ENCODE data around the gene RIMKLB. TPM values are rescaled to one million over a fixed set of nuclear protein-coding genes. Genes with fewer than 3 reads are reported as not detected.

Gene RIMKLB
- total and polyA plus RNA-seq, 4 experiments from 2014 or later, result 2.9 to 27.3 (median 13.9) TPM

DNA sequence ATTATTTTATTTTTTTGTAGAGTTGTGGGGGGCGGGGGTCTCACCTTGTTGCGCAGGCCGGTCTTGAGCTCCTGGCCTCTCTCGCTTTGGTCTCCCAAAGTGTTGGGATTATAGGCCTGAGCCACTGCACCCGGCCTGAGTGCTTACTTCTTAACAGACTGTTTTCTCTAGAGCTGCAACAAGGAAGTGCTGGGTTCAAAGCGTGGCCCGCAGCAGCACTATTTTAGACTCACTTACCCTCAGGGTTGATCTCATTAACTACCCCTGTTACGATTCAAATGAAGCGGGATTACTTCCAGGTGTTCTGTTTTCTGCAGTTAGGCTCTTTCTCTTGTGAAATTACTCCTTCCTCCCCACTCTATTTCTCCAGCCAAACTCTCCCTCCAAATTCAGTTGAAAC lies 133.3 kb downstream of the RIMKLB start:
- Mint-ChIP-seq H3K27me3 (peaks cover 6 to 14% of the 10 kb centered on the region in 2 donors), H3K36me3 (no peaks in the 10 kb centered on the region), H3K4me3 (no peak overlapping the region), H3K27ac (no peak overlapping the region), H3K9me3 (peaks cover 0 to 6% (median 1%) of the 10 kb centered on the region in 8 donors), H3K4me1 (peaks cover 0 to 2% (median 0%) of the 10 kb centered on the region in 4 donors)
- Histone ChIP-seq H3K27ac (ENCODE audit: low read depth, low read length) (no peak overlapping the region), H3K9me3 (ENCODE audit: control insufficient read depth in 1 of 2, low read length in 2 of 2) (no peaks in the 10 kb centered on the region), H3K4me3 (ENCODE audit: low read length in 2 of 2) (no peak overlapping the region), H3K36me3 (ENCODE audit: insufficient read depth, low read length) (no peaks in the 10 kb centered on the region), H3K27me3 (ENCODE audit: insufficient read depth, low read length) (no peaks in the 10 kb centered on the region), H3K4me1 (ENCODE audit: insufficient read depth, low read length) (no peaks in the 10 kb centered on the region)
- no peak for DNase-seq
- CTCF ChIA-PET (ENCODE audit: partially characterized antibody), result no interaction called here
- intact Hi-C loops (cut with micrococcal nuclease), result no loop called here
- POLR2A ChIA-PET (ENCODE audit: partially characterized antibody), result no interaction called here

DNA sequence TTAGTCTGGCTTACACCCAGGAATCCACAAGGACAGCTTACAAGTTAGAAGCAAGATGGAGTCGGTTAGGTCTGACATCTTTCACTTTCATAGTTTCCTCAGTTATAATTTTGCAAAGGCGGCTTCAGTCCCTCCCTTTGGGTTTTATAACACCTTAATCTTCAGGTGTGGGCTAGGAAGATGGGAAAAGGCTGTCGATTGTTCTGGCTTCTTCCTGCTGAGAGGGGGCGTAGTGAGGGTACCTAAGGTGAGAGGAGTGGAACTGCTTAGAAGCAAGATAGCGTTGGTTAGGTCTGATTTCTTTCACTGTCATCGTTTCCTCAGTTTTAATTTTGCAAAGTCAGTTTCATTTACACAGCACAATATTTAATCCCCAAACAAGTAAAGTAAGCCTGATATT lies 134.7 kb downstream of the RIMKLB start:
- no peaks in the 10 kb centered on the region for H3K27me3 ChIP-seq (ENCODE audit: insufficient read depth, low read length)
- H3K27ac ChIP-seq (ENCODE audit: low read depth, low read length), result no peak overlapping the region
- H3K27me3 Mint-ChIP-seq, result peaks cover 8 to 12% of the 10 kb centered on the region in 2 donors
- no peaks in the 10 kb centered on the region for H3K4me1 ChIP-seq (ENCODE audit: insufficient read depth, low read length)
- H3K4me1 Mint-ChIP-seq, result peaks cover 0 to under 1% (median 0%) of the 10 kb centered on the region in 4 donors
- intact Hi-C loops (cut with micrococcal nuclease), result no loop called here
- ChIA-PET POLR2A (ENCODE audit: partially characterized antibody) (no interaction called here), CTCF (ENCODE audit: partially characterized antibody) (no interaction called here)
- no peak overlapping the region for H3K4me3 Mint-ChIP-seq
- DNase-seq, result no peak
- H3K4me3 ChIP-seq (ENCODE audit: low read length in 2 of 2), result no peak overlapping the region
- no peak overlapping the region for H3K27ac Mint-ChIP-seq
- no peaks in the 10 kb centered on the region for H3K36me3 ChIP-seq (ENCODE audit: insufficient read depth, low read length)
- peaks cover 0 to 2% (median 0%) of the 10 kb centered on the region in 8 donors for H3K9me3 Mint-ChIP-seq
- no peaks in the 10 kb centered on the region for H3K9me3 ChIP-seq (ENCODE audit: control insufficient read depth in 1 of 2, low read length in 2 of 2)
- no peaks in the 10 kb centered on the region for H3K36me3 Mint-ChIP-seq

Other genes starting within 250 kb of the RIMKLB start
- gene CLEC6A, start 242.0 kb upstream of the RIMKLB start, total RNA-seq, result not detected
- gene CLEC6A, start 242.0 kb upstream of the RIMKLB start, polyA plus RNA-seq, result not detected
- not detected for gene CLEC4D, start 184.5 kb upstream of the RIMKLB start, total RNA-seq
- gene CLEC4D, start 184.5 kb upstream of the RIMKLB start, polyA plus RNA-seq, result not detected
- under 1 TPM in 1 of 2 experiments, not detected in 1; 0.89 TPM for gene CLEC4E, start 157.1 kb upstream of the RIMKLB start, total RNA-seq
- not detected for gene CLEC4E, start 157.1 kb upstream of the RIMKLB start, polyA plus RNA-seq
- not detected for gene AICDA, start 85.1 kb upstream of the RIMKLB start, total RNA-seq
- not detected for gene AICDA, start 85.1 kb upstream of the RIMKLB start, polyA plus RNA-seq
- not detected for gene MFAP5, start 35.2 kb upstream of the RIMKLB start, total RNA-seq
- gene MFAP5, start 35.2 kb upstream of the RIMKLB start, polyA plus RNA-seq, result not detected
- gene A2ML1, start 124.6 kb downstream of the RIMKLB start, total RNA-seq, result not detected
- not detected for gene A2ML1, start 124.6 kb downstream of the RIMKLB start, polyA plus RNA-seq
- 10 to 100 TPM; 52.4 to 52.8 TPM for gene PHC1, start 216.5 kb downstream of the RIMKLB start, total RNA-seq
- 10 to 100 TPM; 22.3 to 28.1 TPM for gene PHC1, start 216.5 kb downstream of the RIMKLB start, polyA plus RNA-seq

Measured in CD4-positive, alpha-beta memory T cell (primary cell).